AML-193 (cell line): ENCODE measurements around the gene MFN2.
"Not testable (repeated sequence)": the region's sequence is repeated elsewhere in the genome, so short reads cannot be mapped to it uniquely, and the experiment has no call there.

Experiments
- DNase-seq, 2 experiments: peaks; one replicate each; lab custom pipeline; 2025; lab: John Stamatoyannopoulos, UW

Gene MFN2

GRCh38 chr1:11979851-11980675 is at the start of gene MFN2:
Gene MFN2, plus strand, starts transcription at chr1:11980444. Its CDS starts 8,725 bp downstream, at chr1:11989169.
- peak; percentile 92 to 95 for DNase-seq

DNA sequence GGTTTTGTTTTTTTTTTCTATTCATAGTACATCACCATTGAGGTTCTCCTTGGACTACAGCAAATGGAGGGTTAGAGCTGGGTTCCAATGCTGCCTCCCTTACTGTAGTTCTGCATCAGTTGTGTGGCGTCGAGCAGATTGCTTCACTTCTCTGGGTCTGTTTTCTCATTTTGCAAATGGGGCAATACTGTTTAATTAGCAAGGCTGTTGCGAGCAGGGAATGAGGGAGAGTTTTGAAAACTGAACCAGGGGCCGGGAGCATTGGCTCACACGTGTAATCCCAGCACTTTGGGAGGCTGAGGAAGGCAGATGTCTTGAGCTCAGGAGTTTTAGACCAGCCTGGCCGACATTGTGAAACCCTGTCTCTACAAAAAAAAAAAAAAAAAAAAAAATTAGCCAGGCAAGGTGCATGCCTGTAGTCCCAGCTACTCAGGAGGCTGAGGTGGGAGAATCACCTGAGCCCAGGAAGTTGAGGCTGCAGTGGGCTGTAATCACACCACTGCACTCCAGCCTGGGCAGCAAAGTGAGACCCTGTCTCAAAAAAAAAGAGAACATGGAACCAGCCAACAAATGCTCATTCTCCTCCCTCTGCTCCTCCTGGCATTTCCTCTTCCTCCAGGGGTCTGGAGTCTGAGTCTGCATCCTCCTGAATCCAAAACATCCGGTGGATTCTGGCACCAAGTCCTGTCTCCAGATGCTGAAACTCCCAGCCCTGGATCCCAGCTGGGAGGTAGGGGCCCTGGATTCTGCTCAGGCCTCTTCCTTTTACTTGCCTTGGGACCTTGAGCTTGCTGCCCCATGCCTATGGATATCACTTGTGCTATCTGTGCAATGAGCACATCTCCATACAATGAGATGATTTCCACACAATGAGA is 49.4 kb upstream of the MFN2 start:
- peak in 1 of 2 experiments; percentile 9 for DNase-seq

DNA sequence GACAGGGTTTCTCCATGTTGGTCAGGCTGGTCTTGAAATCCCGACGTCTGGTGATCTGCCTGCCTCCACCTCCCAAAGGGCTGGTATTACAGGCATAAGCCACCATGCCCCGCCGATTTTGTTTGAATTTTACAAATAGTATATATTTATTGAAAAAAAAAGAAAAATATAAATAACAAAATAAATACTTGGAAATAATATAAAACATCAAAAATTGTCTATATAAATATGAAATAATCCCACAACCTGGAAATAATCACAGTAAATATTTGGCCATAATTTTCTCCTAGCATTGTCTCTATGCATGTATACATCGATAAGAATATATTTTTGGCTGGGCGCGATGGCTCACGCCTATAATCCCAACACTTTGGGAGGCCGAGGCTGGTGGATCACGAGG is 48.4 kb upstream of the MFN2 start:
- no peak for DNase-seq

DNA sequence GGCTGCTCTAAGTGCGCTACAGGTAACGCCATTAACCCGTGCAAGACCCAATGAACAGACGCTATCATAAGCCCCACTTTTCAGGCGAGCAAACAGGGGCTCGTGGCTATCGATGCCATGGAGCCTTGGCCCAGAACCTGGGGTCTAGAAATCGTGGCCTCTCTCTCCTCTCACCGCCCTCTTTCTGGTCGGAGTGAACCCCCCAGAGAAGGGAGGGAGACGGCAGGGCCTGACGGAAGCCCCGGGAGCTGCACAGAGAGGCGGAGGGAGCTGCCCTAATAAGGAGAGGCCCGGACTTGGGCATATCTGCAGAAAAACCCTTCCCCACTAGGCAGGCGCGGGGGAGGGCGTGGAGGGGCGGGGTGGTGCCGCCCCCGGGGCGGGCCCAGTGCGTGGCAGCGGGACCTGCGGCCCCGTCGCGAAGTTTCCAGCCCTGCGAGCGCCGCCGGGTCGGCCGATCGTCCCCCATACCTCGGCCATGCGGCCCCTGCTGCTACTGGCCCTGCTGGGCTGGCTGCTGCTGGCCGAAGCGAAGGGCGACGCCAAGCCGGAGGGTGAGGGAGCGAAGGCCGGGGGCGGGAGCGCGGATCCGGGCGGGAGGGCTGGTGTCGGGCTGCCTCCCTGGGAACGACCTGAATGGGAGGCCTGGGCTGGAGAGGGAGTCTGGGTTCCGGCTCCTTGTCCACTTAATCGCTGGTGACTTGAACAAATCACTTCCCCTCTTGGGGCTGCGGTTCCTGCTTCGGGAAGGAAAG is 45.8 kb upstream of the MFN2 start, which contains the start of gene PLOD1:
TSS of gene PLOD1 (plus strand) at position 416 of the 755 bp plus-strand sequence. CDS start at position 479, 63 bp downstream.
- peak; percentile 71 to 83 for DNase-seq

DNA sequence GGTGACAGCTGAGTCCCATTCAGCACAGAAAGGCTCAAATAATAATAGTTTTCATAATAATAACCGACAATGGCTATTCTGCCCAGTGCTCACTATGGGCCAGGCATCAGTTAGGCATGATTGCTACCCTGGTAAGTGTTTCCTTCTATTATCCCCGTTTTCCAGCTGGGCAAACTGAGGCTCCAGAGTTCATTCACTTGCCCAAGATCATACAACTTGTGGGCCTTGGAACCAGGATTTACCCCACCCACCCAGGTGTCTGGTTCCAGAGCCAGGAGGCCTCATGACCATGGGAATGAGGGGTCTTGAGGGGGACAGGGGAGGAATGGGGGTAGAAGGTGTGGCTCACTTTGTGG is 45.2 kb upstream of the MFN2 start:
- DNase-seq, result no peak

DNA sequence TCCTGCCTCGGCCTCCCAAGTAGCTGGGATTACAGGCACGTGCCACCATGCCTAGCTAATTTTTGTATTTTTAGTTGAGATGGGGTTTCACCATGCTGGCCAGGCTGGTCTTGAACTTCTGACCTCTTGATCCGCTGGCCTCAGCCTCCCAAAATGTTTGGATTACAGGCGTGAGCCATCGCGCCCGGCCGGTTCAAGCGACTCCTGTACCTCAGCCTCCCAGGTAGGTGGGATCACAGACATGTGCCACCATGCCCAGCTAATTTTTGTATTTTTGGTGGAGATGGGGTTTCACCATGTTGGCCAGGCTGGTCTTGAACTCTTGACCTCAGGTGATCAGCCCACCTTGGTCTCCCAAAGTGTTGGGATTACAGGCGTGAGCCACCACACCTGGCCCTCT is 44.5 kb upstream of the MFN2 start:
- DNase-seq, result not testable (repeated sequence)

DNA sequence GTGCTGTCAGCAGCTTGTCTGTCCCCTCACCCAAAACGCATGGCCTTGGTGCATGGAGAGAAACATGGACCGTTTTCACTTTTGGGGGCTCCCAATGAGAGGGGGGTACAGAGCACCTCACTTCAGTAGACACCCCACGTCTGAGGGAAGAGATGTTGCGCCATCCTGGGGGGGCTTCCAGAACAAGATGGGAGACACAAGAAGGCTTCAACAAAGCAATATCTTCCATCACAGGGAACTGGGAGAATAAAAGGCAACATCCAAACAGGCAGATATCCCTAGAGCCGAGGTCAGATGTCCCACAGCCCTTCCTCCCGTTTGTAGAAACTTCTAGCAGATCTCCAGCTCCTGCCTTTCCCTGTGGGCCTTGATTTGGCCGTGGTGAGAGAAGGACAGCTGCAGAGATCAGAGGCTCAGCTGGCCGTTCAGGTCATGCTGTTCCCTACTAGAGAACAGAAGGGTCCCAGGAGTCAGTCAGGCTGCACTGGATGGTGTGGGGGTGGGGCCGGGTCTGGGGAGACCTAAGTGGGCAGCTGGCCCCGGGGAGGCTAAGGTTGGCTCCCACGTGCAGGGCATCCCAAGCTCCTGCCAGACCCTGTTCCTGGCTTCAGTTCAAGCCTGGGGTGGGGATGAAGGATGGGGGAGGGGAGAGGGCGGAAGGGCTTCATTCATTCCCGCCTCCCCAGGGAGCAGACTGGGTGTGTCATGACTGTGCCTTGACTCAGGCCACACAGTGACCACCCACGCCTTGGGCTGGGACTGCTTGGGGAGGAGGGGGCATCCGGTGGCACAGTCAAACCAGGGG is 41.3 kb upstream of the MFN2 start:
- no peak for DNase-seq

- not testable (repeated sequence) for DNase-seq
These were observed 40.5 kb upstream of the MFN2 start for GRCh38 chr1:11939794-11940193.

- DNase-seq, result no peak
These were observed 39.9 kb upstream of the MFN2 start for GRCh38 chr1:11940260-11940921.

DNA sequence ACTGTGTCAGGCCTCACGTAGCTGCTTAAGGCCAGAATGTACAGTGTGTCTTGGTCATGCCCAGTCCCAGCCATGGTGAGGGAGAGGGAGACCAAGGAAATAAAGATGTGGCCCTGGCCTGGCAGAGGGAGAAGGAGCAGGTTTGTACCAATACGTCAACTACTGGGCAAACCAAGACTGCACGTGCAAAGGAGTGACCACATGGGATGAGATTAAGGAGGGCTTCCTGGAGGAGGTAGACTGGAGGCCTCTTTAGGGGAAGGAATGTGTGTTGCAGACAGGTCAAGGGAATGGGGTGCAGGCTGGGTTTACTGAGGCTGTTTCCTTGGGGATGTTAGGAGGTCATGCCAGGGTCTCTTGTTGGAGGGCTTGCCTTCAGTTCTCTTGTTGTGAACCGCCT is 38.0 kb upstream of the MFN2 start:
- no peak for DNase-seq

GRCh38 chr1:11943619-11944018 is 36.6 kb upstream of the MFN2 start:
- DNase-seq, result no peak

DNA sequence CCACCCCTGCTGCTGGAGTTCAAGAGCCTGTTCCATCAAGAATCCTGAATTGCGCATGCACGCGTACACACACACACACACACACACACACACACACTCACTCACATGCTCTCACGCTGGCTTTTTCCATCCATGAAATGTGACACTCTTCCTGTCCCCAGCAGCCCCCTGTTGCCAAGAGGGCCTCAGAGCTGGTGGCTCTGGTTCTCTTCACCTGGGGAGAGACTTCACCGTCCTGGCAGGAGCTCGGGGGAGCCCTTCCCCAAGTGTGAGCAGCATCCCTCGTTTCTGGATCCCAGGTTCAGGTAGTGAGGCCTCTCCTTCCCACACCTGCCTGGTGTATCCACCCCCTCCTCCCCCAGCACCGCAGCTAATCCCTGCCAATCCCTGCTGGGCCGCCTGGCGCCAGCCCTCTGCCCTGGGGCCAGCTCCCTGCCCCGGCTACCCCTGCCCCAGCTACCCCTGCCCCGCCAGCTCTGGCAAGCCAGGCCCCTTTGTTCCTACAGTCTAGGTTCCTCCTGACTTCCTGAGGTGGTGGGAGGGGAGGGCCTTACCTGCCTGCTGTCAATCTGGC is 35.8 kb upstream of the MFN2 start:
- DNase-seq, result no peak

- no peak for DNase-seq
These were observed 33.6 kb upstream of the MFN2 start for GRCh38 chr1:11946647-11947046.

DNA sequence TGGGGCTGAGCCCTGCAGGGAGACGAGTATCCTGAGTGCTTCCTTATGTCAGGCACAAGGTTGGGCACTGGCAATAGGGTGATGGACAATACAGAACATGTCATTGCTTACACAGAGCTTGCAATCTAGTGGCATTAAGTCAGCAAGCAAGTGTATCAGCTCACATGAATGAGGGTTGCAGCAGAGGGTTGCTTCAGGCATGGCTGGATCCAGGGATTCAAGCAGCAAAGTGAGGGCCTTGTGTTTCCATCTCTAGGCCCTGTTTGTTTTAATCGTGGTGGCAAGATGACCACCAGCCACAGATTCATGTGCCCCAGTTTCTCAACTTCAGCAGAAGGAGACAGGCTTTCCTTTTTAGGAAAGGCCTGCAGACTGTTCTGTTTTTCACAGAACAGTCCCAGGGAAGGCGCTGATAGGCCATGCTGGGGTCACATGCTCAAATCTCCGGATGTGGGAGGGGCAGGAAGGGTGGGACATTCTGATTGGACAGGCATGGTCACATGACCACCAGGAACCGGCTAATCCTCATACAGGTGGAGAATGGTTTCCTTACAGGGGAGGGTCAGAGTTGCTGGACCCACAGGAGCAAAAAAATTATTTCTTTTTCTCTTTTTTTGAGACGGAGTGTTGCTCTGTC is 31.3 kb upstream of the MFN2 start:
- DNase-seq, result no peak

- DNase-seq, result no peak
These were observed 28.3 kb upstream of the MFN2 start for GRCh38 chr1:11951901-11952300.

GRCh38 chr1:11952455-11953109 is 27.7 kb upstream of the MFN2 start:
- DNase-seq, result no peak

DNA sequence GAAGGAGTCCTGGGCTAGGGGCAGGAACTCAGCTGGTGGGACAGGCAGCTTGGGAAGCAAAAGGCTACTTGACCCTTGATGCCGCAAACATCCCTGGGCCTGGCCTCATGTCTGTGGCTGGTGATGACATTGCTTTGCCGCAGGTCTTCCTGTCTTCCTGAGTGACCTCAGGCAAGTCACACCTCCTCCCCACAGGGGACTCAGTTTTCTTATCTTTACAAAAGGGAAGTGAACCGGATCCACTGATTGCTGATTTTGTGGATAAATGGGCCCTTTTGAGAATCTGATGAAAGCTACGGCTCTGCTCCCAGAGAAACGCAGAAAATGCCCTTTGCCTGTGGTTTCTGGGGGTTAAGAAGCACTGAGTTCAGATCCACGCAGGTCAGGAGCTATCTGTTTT is 25.0 kb upstream of the MFN2 start:
- DNase-seq, result no peak

GRCh38 chr1:11957398-11957797 is 22.8 kb upstream of the MFN2 start:
- no peak for DNase-seq

DNA sequence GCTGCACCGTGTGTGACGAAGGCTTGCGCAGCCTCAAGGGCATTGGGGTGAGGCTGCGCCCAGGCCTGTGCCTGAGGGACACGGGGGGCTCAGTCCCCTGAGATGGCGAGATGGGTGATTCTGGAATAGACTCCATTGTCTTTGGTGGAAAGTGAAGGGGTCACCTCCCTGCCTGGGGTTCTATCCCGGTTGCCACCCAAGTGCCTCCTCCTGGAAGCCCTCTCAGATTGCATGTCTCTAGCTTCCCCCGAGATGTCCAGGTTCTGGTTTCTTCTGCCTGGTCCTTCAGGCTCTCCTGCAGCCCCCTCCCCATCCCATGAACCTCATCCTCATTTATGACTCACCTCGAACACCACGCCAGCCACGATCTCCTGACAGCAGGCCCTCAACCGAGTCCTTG is 22.3 kb upstream of the MFN2 start:
- no peak for DNase-seq
